CD4-positive, alpha-beta T cell treated with Interleukin-15 for 1 hour (primary cell): Measurements from ENCODE around the gene WDR82.

Experiments used
- DNase-seq: peaks from one replicate; pipeline ENCODE4 v3.0.0-alpha.2; 2020

Gene WDR82

GRCh38 chr3:52278510-52279069 is at the start of gene WDR82:
WDR82 (minus strand) TSS chr3:52278649; CDS start chr3:52278361, 288 bp downstream.
- DNase-seq, result peak; percentile 95

- DNase-seq, result no peak
Observed at GRCh38 chr3:52327486-52328290, 49.2 kb upstream of the WDR82 start.

- no peak for DNase-seq
Observed at GRCh38 chr3:52326976-52327375, 48.5 kb upstream of the WDR82 start.

GRCh38 chr3:52325686-52326085 is 47.2 kb upstream of the WDR82 start:
- no peak for DNase-seq

- no peak for DNase-seq
Observed at GRCh38 chr3:52324676-52325075, 46.2 kb upstream of the WDR82 start.

GRCh38 chr3:52323526-52324295 is 45.3 kb upstream of the WDR82 start:
- DNase-seq, result no peak

- no peak for DNase-seq
Observed at GRCh38 chr3:52322466-52322865, 44.0 kb upstream of the WDR82 start.

- DNase-seq, result no peak
Observed at GRCh38 chr3:52321481-52321880, 43.0 kb upstream of the WDR82 start.

- no peak for DNase-seq
Observed at GRCh38 chr3:52319921-52320595, 41.6 kb upstream of the WDR82 start.

- no peak for DNase-seq
Observed at GRCh38 chr3:52318186-52318816, 39.9 kb upstream of the WDR82 start.

GRCh38 chr3:52317208-52318000 is 39.0 kb upstream of the WDR82 start:
- peak; percentile 74 for DNase-seq

GRCh38 chr3:52315977-52316764 is 37.7 kb upstream of the WDR82 start, which contains the start of gene DNAH1:
DNAH1 (plus strand) TSS chr3:52316319; CDS start chr3:52322443, 6,124 bp downstream.
- DNase-seq, result no peak

- no peak for DNase-seq
Observed at GRCh38 chr3:52315006-52315405, 36.6 kb upstream of the WDR82 start.

- no peak for DNase-seq
Observed at GRCh38 chr3:52314489-52314888, 36.0 kb upstream of the WDR82 start.

- peak; percentile 72 for DNase-seq
Observed at GRCh38 chr3:52313774-52314188, 35.3 kb upstream of the WDR82 start.

- no peak for DNase-seq
Observed at GRCh38 chr3:52313188-52313773, 34.8 kb upstream of the WDR82 start.

GRCh38 chr3:52311576-52312119 is 33.2 kb upstream of the WDR82 start:
- DNase-seq, result no peak

- peak; percentile 73 for DNase-seq
Observed at GRCh38 chr3:52310861-52311575, 32.6 kb upstream of the WDR82 start.

- DNase-seq, result no peak
Observed at GRCh38 chr3:52308308-52308707, 29.9 kb upstream of the WDR82 start.
